H1 (cell line): ENCODE data around the gene TERF2IP. TPM values are rescaled to one million over a fixed set of nuclear protein-coding genes. Genes with fewer than 3 reads are reported as not detected.

Source experiments
- CTBP2 ChIP-seq: IDR thresholded peaks from 2 replicates; pipeline ENCODE4 v1.7.0; 2011; ENCODE audit warnings: borderline replicate concordance, mild to moderate bottlenecking, moderate library complexity, mixed read lengths, low read length; ENCODE audit not compliant: insufficient read depth, insufficient read length
- KDM5A ChIP-seq: fragments of 200-600 bp; IDR thresholded peaks from 2 replicates; pipeline ENCODE4 v1.7.1; 2012; ENCODE audit warnings: mild to moderate bottlenecking, low read length, inconsistent platforms, mixed read lengths
- PHF8 ChIP-seq: fragments of 200-600 bp; sonication (generic); conservative IDR thresholded peaks from 2 replicates; pipeline ENCODE4 v1.7.1; 2012; ENCODE audit warnings: low read depth, mild to moderate bottlenecking, inconsistent platforms, low read length, moderate library complexity
- POLR2A ChIP-seq, 2 experiments: IDR thresholded peaks; 1 replicate in 1 of 2; 2 replicates in 1 of 2; pipeline ENCODE4 v1.6.1; 2011; ENCODE audit warnings: low read depth in 2 of 2, low read length in 2 of 2, mild to moderate bottlenecking in 2 of 2; ENCODE audit errors: control extremely low read depth in 1 of 2
- TAF1 ChIP-seq: IDR thresholded peaks from 2 replicates; pipeline ENCODE4 v1.6.1; 2011; ENCODE audit warnings: mild to moderate bottlenecking, low read depth, low read length
- TEAD4 ChIP-seq: IDR thresholded peaks from 2 replicates; pipeline ENCODE4 v1.6.1; 2012; ENCODE audit warnings: low read depth, low read length, inconsistent platforms, mixed read lengths
- YY1 ChIP-seq: IDR thresholded peaks from 2 replicates; pipeline ENCODE4 v1.6.1; 2011; ENCODE audit warnings: low read depth, mild to moderate bottlenecking, low read length
- polyA plus RNA-seq, 7 experiments: library from polyadenylated mRNA; depleted of rRNA in 3 of 7; stranded (reverse) in 5 of 7; unstranded in 2 of 7; fragments of >200 nt in 5 of 7; fragments of 200-250 nt in 2 of 7; gene quantifications; 1 replicate in 5 of 7; 2 replicates in 1 of 7; 4 replicates in 1 of 7; pipeline versions ENCODE4 v1.2.1 to v1.2.3, GENCODE V29; 2011 to 2013; ENCODE audit warnings: missing spikeins in 2 of 7, mixed read lengths in 2 of 7
- total RNA-seq: library from RNA; stranded (reverse); fragmentation: NEBNext Ultra II Directional; extraction: Animal tissue kit (Norgen Biotek cat#: 25700); gene quantifications from 2 replicates; pipeline ENCODE4 v1.2.1, GENCODE V29; 2021

Gene TERF2IP
- total and polyA plus RNA-seq, 2 of the 8 experiments (the other 6 are each of a cell fraction or from before 2014, with no cell fraction given): 5.5 to 15.1 TPM

DNA sequence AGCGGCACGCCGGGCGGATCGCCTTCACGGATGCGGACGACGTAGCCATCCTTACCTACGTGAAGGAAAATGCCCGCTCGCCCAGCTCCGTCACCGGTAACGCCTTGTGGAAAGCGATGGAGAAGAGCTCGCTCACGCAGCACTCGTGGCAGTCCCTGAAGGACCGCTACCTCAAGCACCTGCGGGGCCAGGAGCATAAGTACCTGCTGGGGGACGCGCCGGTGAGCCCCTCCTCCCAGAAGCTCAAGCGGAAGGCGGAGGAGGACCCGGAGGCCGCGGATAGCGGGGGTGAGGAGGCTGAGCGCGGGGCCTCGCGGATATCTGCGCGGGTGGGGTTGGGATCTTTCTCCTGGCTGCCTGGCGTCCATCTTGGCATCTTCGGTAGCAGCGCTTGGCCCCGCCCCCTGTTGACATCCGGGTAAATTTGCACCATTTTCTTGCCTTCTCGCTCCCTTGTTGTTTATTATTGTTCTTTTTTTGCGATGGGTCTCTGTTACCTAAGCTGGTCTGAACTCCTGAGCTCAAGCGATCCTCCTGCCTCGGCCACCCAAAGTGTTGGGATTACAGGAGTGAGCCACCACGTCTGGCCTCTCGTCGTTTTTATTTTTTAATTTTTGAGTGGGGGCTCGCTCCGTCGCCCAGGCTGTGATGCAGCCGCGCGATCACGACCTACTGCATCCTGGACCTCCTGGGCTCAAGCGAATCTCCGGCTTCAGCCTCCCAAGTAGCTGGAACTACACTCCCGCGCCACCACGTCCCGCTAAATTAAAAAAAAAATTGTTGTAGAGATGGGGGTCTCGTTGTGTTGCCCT, 898 bp downstream of the TERF2IP start (continued):
- TF ChIP-seq TEAD4 (no peak), CTBP2 (no peak), PHF8 (0 out of 2 replicates have a peak, but pooled peaks have one; percentile 30), TAF1 (peak; percentile 79), POLR2A (IDR thresholded peaks at IDR 0.05; ENCODE audit: control extremely low read depth in 1 of 2, low read depth in 2 of 2, low read length in 2 of 2) (peak; percentile 39 to 71), KDM5A (peak; percentile 14; the same call in 1 of the 2 replicates), YY1 (peak; percentile 93)
